ENCODE results near the gene THAP11. TPM values are rescaled to one million over a fixed set of nuclear protein-coding genes. Genes with fewer than 3 reads are reported as not detected.

The THAP11 gene
- total and polyA plus RNA-seq, 7 donors = 30.2 to 78.6 (median 35.0) TPM

GRCh38 chr16:67884684-67885083, 42.6 kb downstream of the THAP11 start, which contains the start of gene NRN1L:
NRN1L (plus strand) TSS chr16:67884885; CDS start chr16:67884904, 19 bp downstream.
- intact Hi-C loops (cut with DNase I) = loop anchor here (5.0 to 10.0 kb wide), 2 partner anchors 158 to 350 kb away; partner anchors contain the start of gene ESRP2 (in 1 of the 2)
- H3K9me3 ChIP-seq = no peaks in the 10 kb centered on the region
- peaks cover 57% of the 10 kb centered on the region for H3K4me1 ChIP-seq
- H3K27me3 ChIP-seq (ENCODE audit: insufficient read depth in 3 of 3, low read length in 2 of 3) = no peaks in the 10 kb centered on the region
- WGBS, 3 donors = 16 to 39% (median 25%) methylated on average over 22 of the region's 22 CpGs
- H3K36me3 ChIP-seq (ENCODE audit: insufficient read depth in 1 of 2, low read depth in 1 of 2) = peaks cover 0 to 61% of the 10 kb centered on the region in 2 donors
- no peak for TF ChIP-seq CTCF (IDR thresholded peaks at IDR 0.05)
- peak within 1 kb of the TSS; percentile 93 for H3K27ac ChIP-seq
- H3K4me3 ChIP-seq = peak within 1 kb of the TSS; percentile 38
- DNase-seq (peak; percentile 88 to 93), ATAC-seq (peak; percentile 26 to 34 (median 28))

- Histone ChIP-seq H3K4me1 (peaks cover 49% of the 10 kb centered on the region), H3K4me3 (no peak overlapping the region), H3K27ac (peak overlapping the region; percentile 93), H3K27me3 (ENCODE audit: insufficient read depth in 3 of 3, low read length in 2 of 3) (no peaks in the 10 kb centered on the region), H3K9me3 (no peaks in the 10 kb centered on the region), H3K36me3 (ENCODE audit: insufficient read depth in 1 of 2, low read depth in 1 of 2) (peaks cover 0 to 53% of the 10 kb centered on the region in 2 donors)
- no peak for ATAC-seq
- intact Hi-C loops (cut with DNase I) = loop anchor here in 1 of 2 donors (10.0 kb wide), 1 partner anchor 349 kb away; the partner anchor contains the start of gene ESRP2
- TF ChIP-seq CTCF (IDR thresholded peaks at IDR 0.05) = no peak
- no peak for DNase-seq
- 83 to 95% (median 90%) methylated on average over 10 to 12 of the region's 12 CpGs for WGBS, 3 donors
Measured at GRCh38 chr16:67885545-67885944, 43.4 kb downstream of the THAP11 start.

GRCh38 chr16:67885976-67886375, 43.9 kb downstream of the THAP11 start:
- DNase-seq (no peak), ATAC-seq (no peak)
- intact Hi-C loops (cut with DNase I) = loop anchor here in 1 of 2 donors (10.0 kb wide), 1 partner anchor 349 kb away; the partner anchor contains the start of gene ESRP2
- H3K4me3 ChIP-seq = no peak overlapping the region
- H3K9me3 ChIP-seq = no peaks in the 10 kb centered on the region
- WGBS, 3 donors = 89 to 95% (median 92%) methylated on average over 19 of the region's 19 CpGs
- TF ChIP-seq CTCF (IDR thresholded peaks at IDR 0.05) = no peak
- H3K27me3 ChIP-seq (ENCODE audit: insufficient read depth in 3 of 3, low read length in 2 of 3) = no peaks in the 10 kb centered on the region
- H3K4me1 ChIP-seq = peaks cover 44% of the 10 kb centered on the region
- no peak overlapping the region for H3K27ac ChIP-seq
- peaks cover 0 to 49% of the 10 kb centered on the region in 2 donors for H3K36me3 ChIP-seq (ENCODE audit: insufficient read depth in 1 of 2, low read depth in 1 of 2)

GRCh38 chr16:67886387-67886786, 44.3 kb downstream of the THAP11 start:
- H3K4me3 ChIP-seq = no peak overlapping the region
- DNase-seq (no peak), ATAC-seq (no peak)
- H3K9me3 ChIP-seq = no peaks in the 10 kb centered on the region
- WGBS, 3 donors = 88 to 96% (median 95%) methylated on average over 5 of the region's 5 CpGs
- H3K4me1 ChIP-seq = peaks cover 40% of the 10 kb centered on the region
- no peak for TF ChIP-seq CTCF (IDR thresholded peaks at IDR 0.05)
- no peaks in the 10 kb centered on the region for H3K27me3 ChIP-seq (ENCODE audit: insufficient read depth in 3 of 3, low read length in 2 of 3)
- H3K27ac ChIP-seq = no peak overlapping the region
- H3K36me3 ChIP-seq (ENCODE audit: insufficient read depth in 1 of 2, low read depth in 1 of 2) = peaks cover 0 to 44% of the 10 kb centered on the region in 2 donors
- intact Hi-C loops (cut with DNase I) = loop anchor here in 1 of 2 donors (10.0 kb wide), 1 partner anchor 348 kb away; the partner anchor contains the start of gene ESRP2
